GM18951 (cell line): Measurements from ENCODE around the gene HNRNPD.
"Not testable (repeated sequence)": the region's sequence is repeated elsewhere in the genome, so short reads cannot be mapped to it uniquely, and the experiment has no call there.

Experiments
- POLR2A ChIP-seq: IDR thresholded peaks from 4 replicates; pipeline ENCODE4 v1.6.1; 2011; ENCODE audit warnings: mild to moderate bottlenecking; ENCODE audit not compliant: insufficient read length, insufficient read depth; ENCODE audit errors: extremely low read depth
- in situ Hi-C: fragments of 300-500 bp; cut with MboI; formaldehyde crosslinking; loops from one replicate; pipeline ENCODE4 v1.12.0; 2022; ENCODE audit warnings: low sequenced_read_pairs, mixed read lengths, inconsistent platforms; ENCODE audit not compliant: unreplicated experiment

The HNRNPD gene

GRCh38 chr4:82388405-82388804 lies 14.6 kb upstream of the HNRNPD start:
- TF ChIP-seq POLR2A, result no peak
- in situ Hi-C loops, result no loop called here

GRCh38 chr4:82386312-82386711 lies 12.5 kb upstream of the HNRNPD start:
- in situ Hi-C loops, result not testable (repeated sequence)

- in situ Hi-C loops, result no loop called here
- TF ChIP-seq POLR2A, result no peak
Observed at GRCh38 chr4:82382751-82383150, 9.0 kb upstream of the HNRNPD start.

GRCh38 chr4:82381661-82382296 lies 8.0 kb upstream of the HNRNPD start:
- in situ Hi-C loops, result no loop called here
- no peak for TF ChIP-seq POLR2A

GRCh38 chr4:82381235-82381634 lies 7.4 kb upstream of the HNRNPD start:
- no peak for TF ChIP-seq POLR2A
- in situ Hi-C loops, result no loop called here

GRCh38 chr4:82380831-82381230 lies 7.0 kb upstream of the HNRNPD start:
- no peak for TF ChIP-seq POLR2A
- in situ Hi-C loops, result no loop called here

- in situ Hi-C loops, result no loop called here
Observed at GRCh38 chr4:82380344-82380743, 6.6 kb upstream of the HNRNPD start.

GRCh38 chr4:82376109-82376508 lies 2.3 kb upstream of the HNRNPD start:
- no peak for TF ChIP-seq POLR2A
- in situ Hi-C loops, result loop anchor here (5.0 kb wide), 1 partner anchor 51 kb away; no protein-coding TSS in a partner anchor

More at GRCh38 chr4:82380344-82380743, 6.6 kb upstream of the HNRNPD start:
- TF ChIP-seq POLR2A, result no peak

- in situ Hi-C loops, result no loop called here
Observed at GRCh38 chr4:82373486-82373815, 340 bp downstream of the HNRNPD start.

GRCh38 chr4:82372517-82373485 lies 990 bp downstream of the HNRNPD start:
- TF ChIP-seq POLR2A, result no peak
- in situ Hi-C loops, result no loop called here

More at GRCh38 chr4:82373486-82373815, 340 bp downstream of the HNRNPD start:
- no peak for TF ChIP-seq POLR2A

- in situ Hi-C loops, result no loop called here
- no peak for TF ChIP-seq POLR2A
Observed at GRCh38 chr4:82371497-82371896, 2.3 kb downstream of the HNRNPD start.

- in situ Hi-C loops, result no loop called here
- TF ChIP-seq POLR2A, result no peak
Observed at GRCh38 chr4:82367438-82368097, 6.2 kb downstream of the HNRNPD start.

- in situ Hi-C loops, result not testable (repeated sequence)
Observed at GRCh38 chr4:82366431-82366830, 7.4 kb downstream of the HNRNPD start.

GRCh38 chr4:82363896-82364487 lies 9.8 kb downstream of the HNRNPD start:
- TF ChIP-seq POLR2A, result no peak
- in situ Hi-C loops, result no loop called here
